T-helper 2 cell (primary cell): ENCODE results near the gene ACR.
"Not testable (repeated sequence)": the region's sequence is repeated elsewhere in the genome, so short reads cannot be mapped to it uniquely, and the experiment has no call there.

Source experiments
- DNase-seq, 5 experiments: peaks; one replicate each; pipeline versions ENCODE4 v3.0.0 to v3.0.0-alpha.2; 2012 to 2022

Gene ACR

DNA sequence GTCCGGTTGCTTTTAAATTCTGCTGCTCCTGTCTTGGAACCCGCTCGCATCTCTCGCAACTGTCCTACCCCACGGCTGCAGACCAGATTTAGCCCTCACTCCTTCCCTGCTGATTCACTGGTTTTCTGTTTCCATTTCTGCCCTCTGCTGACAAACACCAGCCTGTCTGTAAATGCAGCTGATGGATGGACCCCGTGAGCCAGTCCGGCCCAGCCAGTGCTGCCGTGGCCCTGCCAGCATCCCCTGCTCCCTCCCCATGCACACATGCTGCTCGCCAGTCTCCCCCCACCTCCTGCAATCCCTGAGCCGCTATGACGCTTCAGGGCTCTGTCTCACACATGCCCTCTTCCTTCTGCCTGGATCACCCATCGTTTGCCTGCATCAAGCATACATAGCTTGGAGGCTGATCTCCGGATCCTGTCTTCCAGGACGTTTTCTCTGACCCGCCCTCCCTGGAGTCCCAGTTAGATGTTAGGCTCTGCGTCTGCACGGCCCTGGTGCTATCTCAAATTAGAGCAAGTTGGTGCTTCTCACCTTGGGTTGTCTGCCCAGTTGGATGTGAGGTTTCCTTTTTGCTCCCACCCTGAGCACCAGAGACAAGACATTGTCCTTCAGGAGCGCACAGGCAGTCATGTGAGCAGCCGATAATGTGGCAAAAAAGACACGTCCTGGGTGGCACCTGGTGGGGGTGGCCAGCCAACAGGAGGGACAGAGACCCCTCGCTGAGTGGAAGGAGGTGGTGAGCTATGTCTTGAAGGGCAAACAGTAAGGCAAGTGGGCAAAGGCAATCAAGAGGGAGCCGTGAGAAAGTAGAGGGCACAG lies 4.3 kb upstream of the ACR start:
- DNase-seq, result no peak

DNA sequence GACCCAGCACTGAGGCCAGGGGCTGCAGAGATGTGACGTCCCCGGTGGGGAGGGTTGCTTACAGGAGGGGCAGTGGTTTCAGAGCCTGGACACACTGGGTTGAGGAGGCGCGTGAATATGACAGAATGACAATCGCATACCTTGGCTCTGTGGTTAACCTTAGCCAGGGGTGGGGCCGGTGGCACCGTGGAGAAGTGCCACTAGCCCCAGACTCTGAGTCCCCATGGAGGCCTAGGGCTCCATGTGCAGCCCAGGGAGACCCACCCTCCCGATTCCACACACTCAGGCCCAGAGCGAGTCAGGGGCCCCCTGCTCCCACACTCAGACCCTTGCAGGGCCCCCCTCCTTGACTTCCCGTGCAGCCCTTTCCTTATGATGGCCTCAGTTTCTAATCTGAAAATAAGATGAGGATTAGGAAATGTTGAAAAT lies 3.6 kb upstream of the ACR start:
- DNase-seq, result no peak

DNA sequence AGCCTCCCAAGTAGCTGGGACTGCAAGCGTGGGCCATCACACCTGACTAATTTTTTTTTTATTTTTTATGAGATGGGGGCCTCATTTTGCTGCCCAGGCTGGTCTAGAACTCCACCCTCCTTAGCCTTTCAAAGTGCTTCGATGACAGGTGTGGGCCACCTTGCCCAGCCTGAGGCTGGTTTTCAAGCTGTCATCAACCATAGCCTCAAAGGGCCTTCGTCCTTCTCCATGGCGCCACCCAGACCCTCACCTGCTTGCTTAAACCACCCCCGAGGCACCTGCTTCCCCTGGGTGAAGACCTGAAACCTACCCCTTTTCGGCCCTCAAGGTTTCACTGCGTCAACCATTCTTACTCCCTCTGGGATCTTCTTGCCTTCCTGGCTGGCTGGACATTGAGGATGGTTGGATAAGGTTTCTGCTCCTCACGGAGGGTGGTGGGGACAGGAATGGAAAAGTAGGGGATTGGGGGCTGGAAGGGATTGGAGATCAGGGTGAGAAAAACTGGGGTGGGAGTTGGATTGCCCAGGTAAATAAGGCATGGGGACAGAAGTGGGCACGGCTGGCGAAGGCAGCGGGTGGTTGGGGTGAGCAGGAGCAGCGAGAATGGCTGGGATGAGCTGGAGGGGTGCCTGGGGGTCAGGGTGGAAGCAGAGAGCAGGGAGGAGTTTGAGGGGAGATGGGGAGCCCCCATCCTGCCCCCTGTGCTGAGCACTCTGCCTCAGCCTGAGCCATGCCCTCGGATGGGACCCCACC lies 2.8 kb upstream of the ACR start:
- DNase-seq, result no peak

DNA sequence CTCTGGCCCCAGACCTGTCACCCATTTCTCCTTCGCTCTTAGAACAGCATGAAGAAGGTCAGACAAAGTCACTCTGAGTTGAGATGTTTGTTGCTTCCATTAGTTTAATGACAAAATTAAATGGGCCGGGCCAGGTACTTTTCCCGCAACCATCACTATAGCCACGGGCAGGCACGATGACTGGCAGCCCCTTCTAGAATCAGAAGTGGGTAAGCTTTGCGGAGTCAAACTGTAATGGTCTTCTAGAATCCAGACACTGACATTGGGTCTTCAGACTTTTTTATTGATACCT lies 2.3 kb upstream of the ACR start:
- no peak for DNase-seq

DNA sequence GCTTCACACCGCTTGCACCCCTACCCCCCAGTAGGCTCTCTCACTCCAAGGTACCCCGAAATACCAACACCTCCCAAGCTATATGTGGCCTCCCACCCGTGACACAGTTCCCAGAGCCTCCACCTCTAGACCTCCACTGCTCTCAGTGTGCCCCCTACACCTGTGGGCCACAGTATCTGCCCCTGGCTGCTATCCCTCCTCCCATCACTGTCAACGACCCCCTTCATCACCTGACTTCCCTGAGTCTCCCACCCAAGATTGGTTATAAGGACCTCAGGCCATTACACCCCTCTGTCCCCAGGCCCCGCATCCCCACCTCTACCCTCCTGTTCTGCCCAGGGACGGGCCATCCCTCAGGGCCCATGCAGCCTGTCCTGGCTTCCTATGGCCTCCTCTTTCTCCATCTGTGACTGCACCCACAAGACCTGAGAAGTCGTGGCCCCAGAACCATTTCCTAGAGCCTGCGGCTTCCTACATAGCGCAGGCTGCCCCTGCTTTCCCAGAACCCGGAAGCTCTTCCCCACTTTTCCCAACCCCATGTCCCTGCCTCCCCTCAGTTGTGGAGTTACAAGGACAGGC lies 734 bp downstream of the ACR start:
- DNase-seq, result no peak

DNA sequence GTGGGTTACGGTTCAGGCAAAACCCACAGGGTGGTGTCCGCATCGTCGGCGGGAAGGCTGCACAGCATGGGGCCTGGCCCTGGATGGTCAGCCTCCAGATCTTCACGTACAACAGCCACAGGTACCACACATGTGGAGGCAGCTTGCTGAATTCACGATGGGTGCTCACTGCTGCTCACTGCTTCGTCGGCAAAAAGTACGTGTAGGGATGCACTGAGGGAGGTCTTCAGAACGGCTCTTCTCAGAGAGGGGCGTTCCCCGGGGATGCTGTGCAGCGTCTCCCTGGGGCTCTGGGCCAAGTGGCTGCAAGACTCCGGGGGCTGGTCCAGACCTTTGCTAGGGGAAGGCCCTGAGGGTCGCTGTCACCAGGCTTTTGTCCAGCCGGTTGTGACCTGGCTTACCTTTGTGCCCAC lies 1.3 kb downstream of the ACR start:
- no peak for DNase-seq

DNA sequence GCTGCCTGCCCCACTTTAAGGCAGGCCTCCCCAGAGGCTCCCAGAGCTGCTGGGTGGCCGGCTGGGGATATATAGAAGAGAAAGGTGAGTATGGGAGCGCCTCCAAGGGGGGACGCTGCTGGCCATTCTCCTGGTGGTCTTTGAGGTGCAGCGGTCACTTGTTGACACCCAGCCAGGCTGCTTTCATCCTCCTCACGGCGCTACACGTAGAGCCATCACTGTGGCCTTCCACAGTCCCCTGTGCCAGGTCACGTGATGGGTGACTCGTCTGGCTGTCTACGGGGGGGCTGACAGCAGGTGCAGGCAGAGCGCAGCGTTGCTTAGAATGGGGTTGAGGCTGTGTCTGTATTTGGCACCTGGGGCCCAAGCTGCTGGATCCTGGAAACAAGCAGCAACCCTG lies 1.9 kb downstream of the ACR start:
- no peak for DNase-seq

DNA sequence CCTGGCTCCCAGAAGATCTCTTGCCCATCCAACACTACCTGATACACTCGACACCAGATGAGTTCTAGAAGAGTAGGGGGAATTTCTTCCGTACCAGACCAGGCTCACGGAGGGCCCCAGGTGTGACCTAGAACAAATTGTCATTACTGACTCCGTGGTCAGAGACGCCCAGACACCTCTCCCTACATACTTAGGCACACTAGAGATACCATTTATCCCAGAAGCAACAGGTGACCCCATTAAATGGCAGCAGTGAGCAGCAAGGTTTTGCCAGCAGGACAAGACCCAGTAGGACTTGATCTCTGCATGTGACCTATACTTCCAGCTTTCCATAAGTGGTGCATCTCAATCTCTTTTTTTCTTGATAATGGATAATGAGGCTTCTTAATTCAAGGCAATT lies 2.7 kb downstream of the ACR start:
- DNase-seq, result not testable (repeated sequence)

DNA sequence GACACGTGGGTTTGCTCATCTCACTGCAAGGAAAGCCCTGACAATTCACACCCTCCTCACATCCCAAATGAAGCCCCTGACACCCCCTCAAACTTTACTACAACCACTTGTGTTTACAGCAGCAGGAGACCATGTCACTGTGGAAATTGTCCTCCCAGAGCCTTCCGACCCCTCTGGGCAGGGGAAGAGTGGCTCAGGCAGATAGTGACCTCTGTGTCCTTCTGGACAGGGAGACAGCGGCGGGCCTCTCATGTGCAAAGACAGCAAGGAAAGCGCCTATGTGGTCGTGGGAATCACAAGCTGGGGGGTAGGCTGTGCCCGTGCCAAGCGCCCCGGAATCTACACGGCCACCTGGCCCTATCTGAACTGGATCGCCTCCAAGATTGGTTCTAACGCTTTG lies 6.4 kb downstream of the ACR start:
- not testable (repeated sequence) for DNase-seq

DNA sequence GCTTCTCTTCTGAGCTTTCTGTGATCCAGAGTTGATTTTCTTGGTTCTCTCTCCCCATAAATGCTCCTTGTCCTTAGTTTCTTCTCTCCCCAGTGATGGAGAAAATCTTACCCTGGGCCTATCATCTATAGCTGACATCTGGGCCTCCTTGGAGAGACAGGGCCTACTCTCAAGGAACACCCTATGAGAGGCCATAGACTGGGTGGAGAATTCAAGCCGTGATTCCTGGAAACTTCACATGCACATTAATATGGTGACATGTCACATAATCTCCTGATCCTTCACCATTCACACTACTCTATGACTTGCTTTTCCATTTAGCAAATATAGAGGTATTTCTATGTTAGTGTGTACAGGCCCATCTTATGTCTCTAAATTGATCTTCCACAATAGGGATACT lies 9.5 kb downstream of the ACR start:
- DNase-seq, result not testable (repeated sequence)

DNA sequence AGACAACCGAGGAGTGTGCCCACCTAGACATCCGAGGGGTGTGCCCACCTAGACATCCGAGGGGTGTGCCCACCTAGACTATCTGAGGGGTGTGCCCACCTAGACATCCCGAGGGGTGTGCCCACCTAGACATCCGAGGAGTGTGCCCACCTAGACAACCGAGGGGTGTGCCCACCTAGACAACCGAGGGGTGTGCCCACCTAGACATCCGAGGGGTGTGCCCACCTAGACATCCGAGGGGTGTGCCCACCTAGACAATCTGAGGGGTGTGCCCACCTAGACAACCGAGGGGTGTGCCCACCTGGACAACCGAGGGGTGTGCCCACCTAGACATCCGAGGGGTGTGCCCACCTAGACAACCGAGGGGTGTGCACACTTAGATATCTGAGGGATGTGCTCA lies 10.6 kb downstream of the ACR start:
- not testable (repeated sequence) for DNase-seq

DNA sequence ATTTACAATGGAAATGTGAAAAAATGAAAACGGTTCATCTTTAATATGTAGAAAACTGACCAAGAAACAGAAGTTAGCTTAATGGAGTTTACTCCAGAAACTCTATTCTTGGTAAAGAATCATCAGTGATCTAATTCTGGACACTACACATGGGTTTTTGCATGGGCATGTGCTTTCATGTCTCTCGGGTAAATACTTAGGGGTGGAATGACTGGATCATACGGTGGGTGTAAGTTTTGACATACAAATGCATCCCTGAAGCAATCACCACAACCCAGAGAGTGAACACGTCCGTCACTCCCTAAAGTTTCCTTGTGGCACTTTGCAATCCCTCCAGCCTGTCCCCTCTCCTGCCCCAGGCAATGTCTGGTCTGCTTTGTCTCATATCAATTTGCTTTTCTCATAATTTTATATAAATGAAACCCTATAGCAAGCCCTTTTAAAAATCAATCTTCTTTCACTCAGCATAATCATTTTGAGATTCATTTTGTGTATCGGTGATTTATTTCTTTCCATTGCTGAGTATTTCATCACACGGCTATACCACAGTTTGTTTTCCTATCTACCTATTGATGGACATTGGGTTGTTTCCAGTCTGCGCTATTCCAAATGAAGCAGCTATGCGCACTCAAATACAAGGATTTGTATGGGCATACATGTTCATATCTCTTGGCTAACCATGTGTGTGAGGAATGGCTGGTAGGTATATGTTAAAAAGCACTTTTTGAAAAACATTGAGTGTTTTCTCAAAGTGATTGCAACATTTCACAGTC lies 11.5 kb downstream of the ACR start:
- not testable (repeated sequence) for DNase-seq

DNA sequence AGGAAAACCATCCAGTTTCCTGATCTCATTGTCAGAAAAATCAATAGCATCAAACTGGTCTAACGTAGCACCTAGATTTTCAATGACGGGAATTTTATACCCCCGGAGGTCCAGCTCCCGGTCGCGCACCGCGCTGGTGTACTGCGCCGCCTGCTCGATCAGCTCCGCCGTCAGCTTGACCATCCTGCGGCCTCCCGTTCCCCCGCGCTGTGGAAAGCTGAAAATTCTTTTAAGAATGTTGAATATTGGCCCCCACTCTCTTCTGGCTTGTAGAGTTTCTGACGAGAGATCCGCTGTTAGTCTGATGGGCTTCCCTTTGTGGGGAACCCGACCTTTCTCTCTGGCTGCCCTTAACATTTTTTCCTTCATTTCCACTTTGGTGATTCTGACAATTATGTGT lies 17.2 kb downstream of the ACR start:
- not testable (repeated sequence) for DNase-seq

DNA sequence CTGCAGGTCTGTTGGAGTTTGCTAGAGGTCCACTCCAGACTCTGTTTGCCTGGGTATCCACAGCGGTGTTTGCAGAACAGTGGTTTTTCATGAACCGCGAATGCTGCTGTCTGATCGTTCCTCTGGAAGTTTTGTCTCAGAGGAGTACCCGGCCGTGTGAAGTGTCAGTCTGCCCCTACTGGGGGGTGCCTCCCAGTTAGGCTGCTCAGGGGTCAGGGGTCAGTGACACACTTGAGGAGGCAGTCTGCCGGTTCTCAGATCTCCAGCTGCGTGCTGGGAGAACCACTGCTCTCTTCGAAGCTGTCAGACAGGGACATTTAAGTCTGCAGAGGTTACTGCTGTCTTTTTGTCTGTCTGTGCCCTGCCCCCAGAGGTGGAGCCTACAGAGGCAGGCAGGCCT lies 18.4 kb downstream of the ACR start:
- not testable (repeated sequence) for DNase-seq

DNA sequence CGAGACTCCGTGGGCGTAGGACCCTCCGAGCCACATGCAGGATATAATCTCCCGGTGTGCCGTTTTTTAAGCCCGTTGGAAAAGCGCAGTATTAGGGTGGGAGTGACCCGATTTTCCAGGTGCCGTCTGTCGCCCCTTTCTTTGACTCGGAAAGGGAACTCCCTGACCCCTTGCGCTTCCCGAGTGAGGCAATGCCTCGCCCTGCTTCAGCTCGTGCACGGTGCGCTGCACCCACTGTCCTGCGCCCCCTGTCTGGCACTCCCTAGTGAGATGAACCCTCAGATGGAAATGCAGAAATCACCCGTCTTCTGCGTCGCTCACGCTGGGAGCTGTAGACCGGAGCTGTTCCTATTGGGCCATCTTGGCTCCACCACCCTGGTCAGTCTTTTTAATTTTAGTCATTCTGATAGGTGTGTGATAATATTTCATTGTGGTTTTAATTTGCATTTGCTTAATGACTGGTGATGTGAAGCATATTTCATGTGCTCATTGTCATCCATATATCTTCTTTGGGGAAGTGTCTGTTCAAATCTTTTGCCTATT lies 19.0 kb downstream of the ACR start:
- DNase-seq, result peak in 4 of 5 experiments; percentile 13 to 65 (median 56)

DNA sequence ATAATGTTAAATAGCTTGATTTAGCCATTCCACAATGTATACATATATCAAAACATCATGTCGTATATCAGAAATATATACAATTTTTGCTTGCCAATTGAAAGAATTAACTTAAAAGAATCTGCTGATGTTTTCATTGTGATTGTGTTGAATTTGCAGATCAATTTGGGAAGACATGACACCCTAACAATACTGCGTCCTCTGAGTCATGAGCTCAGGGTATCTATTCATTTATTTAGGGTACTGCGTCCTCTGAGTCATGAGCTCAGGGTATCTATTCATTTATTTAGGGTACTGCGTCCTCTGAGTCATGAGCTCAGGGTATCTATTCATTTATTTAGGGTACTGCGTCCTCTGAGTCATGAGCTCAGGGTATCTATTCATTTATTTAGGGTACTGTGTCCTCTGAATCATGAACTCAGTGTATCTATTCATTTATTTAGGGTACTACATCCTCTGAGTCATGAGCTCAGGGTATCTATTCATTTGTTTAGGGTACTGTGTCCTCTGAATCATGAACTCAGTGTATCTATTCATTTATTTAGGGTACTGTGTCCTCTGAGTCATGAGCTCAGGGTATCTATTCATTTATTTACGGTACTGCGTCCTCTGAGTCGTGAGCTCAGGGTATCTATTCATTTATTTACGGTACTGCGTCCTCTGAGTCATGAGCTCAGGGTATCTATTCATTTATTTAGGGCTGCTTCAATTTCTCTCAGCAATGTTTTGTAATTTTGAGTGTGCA lies 21.8 kb downstream of the ACR start:
- not testable (repeated sequence) for DNase-seq

DNA sequence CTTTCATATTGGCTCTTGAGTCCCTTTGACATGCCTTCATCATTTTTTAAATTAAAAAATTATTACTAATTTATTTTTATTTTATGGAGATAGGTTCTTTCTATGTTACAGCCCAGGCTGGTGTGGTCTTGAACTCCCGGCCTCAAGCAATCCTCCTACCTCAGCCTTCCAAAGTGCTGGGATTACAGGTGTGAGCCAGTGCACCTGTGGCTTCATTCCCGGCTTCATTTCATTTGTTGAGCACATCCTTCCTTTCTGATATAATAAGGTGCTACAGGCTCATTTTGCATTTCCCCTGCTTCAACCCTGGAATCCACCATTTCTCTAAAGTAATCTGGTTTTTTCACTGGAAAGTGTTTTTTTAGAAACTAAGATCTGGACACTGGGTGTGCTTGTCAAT lies 23.8 kb downstream of the ACR start:
- not testable (repeated sequence) for DNase-seq

DNA sequence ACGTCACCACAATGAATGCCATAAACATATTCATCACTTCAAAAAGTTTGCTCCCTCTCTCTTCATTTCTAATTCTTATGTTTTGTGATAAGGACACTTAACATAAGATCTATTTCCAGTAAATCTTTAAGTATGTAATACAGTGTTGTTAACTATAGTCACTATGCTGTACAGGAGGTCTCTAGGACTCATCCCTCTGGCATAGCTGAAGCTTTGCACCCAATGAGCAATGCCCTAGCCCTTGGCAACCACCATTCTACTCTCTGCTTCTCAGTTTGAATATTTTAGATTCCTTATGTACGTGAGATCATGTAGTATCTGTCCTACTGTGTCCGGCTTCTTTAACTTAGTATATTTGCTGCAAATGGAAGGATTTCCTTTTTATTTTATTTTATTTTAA lies 26.3 kb downstream of the ACR start:
- DNase-seq, result not testable (repeated sequence)

DNA sequence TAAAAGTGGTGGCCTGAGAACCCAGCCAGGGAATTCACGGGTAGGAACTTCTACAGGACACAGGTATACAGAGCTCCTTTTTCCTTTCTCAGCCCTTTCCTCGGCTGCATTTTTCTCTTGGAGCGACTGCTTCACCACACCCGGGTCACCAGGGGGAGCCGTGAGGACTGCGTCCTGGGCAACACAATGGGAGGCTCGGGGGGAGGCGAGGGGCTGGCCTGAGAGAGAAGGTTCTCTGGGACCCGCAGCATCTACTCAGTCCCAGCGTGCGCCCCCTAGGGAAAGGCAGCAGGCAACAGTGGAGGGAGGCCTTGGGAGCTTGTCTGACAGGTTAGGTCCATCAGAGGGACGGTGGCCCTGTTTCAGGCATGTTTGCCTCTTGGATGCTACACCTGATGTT lies 37.1 kb downstream of the ACR start:
- not testable (repeated sequence) for DNase-seq

DNA sequence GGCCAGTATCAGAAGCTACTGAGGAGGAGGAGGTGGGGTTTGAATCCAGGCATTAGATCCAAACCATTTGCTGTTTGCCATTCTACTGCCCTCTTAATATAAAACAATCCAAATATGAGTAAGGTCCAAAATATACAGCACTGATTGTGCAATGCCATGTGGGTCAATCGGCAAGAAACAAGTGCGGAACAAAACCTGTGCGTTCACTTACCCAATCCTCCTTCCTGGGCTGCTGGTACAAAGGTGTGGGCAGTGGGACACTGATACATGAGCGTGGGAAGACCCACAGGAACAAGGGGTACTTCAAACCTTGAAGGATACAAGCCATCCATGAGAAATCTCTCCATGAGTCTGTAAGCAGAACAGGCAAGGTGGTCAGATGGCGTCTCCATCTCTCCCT lies 39.6 kb downstream of the ACR start:
- DNase-seq, result not testable (repeated sequence)

DNA sequence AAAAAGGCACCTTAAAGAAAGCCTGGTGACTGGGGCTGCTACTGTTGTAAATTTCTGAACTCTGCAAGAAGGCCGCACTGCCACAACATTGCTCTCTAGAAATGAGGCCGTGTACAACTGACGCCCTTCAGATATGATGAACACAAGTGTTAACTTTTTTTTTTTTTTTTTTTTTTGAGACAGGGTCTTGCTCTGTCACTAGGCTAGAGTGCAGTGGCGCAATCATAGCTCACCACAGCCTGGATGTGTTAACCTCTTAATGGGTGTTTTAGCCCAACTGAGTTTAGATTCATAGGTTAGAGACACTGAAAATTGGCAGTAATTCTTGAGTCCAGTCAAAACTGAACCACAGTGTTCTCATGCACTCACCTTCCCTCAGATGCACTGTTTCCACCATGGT lies 42.2 kb downstream of the ACR start:
- DNase-seq, result peak in 1 of 5 experiments; percentile 39

DNA sequence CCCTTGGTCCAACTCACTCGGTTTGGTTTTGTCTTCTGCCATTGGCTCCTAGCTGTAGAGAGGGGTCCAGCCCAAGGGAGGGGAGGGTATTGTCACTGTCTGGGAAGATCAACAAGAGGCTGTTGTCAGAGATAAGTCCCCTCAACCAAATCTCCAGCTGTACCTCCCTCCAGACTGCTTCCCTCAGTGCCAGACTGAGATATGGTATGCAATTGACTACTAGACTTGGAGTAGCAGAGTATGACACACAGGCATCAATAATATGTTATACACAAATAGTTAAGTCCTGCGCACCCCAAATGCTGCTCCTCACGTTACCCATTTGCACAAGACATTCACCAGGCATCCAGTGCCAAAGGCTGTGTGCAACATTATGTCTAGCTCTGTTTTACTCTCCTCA lies 44.2 kb downstream of the ACR start:
- DNase-seq, result not testable (repeated sequence)
